GM18870 (cell line): ENCODE measurements around the gene S1PR5.

Experiments used
- ATAC-seq: cut with Tn5 transposase; IDR thresholded peaks from one replicate; pipeline ENCODE4 v1.9.1; 2021; ENCODE audit warnings: moderate library complexity; ENCODE audit not compliant: unreplicated experiment

Gene S1PR5

GRCh38 chr19:10473192-10473591 lies 44.1 kb downstream of the S1PR5 start:
- no peak for ATAC-seq

GRCh38 chr19:10471909-10472308 lies 45.3 kb downstream of the S1PR5 start:
- no peak for ATAC-seq

- no peak for ATAC-seq
These were observed 49.1 kb downstream of the S1PR5 start for GRCh38 chr19:10468133-10468532.

GRCh38 chr19:10467104-10467706 lies 50.0 kb downstream of the S1PR5 start:
- no peak for ATAC-seq

- ATAC-seq: no peak
These were observed 52.8 kb downstream of the S1PR5 start for GRCh38 chr19:10464456-10464855.
